8988T (cell line): ENCODE results near the gene CDCA7L.

Experiments
- DNase-seq: peaks from one replicate; pipeline ENCODE4 v3.0.0; 2011

CDCA7L gene

GRCh38 chr7:21945454-21946221 lies at the start of gene CDCA7L:
TSS of gene CDCA7L (minus strand) at chr7:21945899. CDS start at chr7:21945804, 95 bp downstream.
- DNase-seq = peak; percentile 70

- DNase-seq = no peak
These were observed 40.4 kb upstream of the CDCA7L start for GRCh38 chr7:21986096-21986495.

GRCh38 chr7:21984042-21984441 lies 38.3 kb upstream of the CDCA7L start:
- DNase-seq = no peak

GRCh38 chr7:21983056-21983455 lies 37.4 kb upstream of the CDCA7L start:
- no peak for DNase-seq

GRCh38 chr7:21981524-21981923 lies 35.8 kb upstream of the CDCA7L start:
- DNase-seq = no peak

GRCh38 chr7:21980926-21981500 lies 35.3 kb upstream of the CDCA7L start:
- no peak for DNase-seq

GRCh38 chr7:21972397-21972784 lies 26.7 kb upstream of the CDCA7L start:
- DNase-seq = no peak

- DNase-seq = no peak
These were observed 26.2 kb upstream of the CDCA7L start for GRCh38 chr7:21971780-21972396.

GRCh38 chr7:21969822-21970221 lies 24.1 kb upstream of the CDCA7L start:
- DNase-seq = no peak

- no peak for DNase-seq
These were observed 21.9 kb upstream of the CDCA7L start for GRCh38 chr7:21967598-21968003.

GRCh38 chr7:21966271-21966670 lies 20.6 kb upstream of the CDCA7L start:
- DNase-seq = no peak

- DNase-seq = no peak
These were observed 19.6 kb upstream of the CDCA7L start for GRCh38 chr7:21965291-21965690.

GRCh38 chr7:21962677-21963076 lies 17.0 kb upstream of the CDCA7L start:
- no peak for DNase-seq

- no peak for DNase-seq
These were observed 15.2 kb upstream of the CDCA7L start for GRCh38 chr7:21960922-21961321.

- no peak for DNase-seq
These were observed 13.7 kb upstream of the CDCA7L start for GRCh38 chr7:21959387-21959776.

- no peak for DNase-seq
These were observed 8.1 kb upstream of the CDCA7L start for GRCh38 chr7:21953781-21954180.

GRCh38 chr7:21948887-21949540 lies 3.3 kb upstream of the CDCA7L start:
- DNase-seq = no peak

GRCh38 chr7:21948364-21948763 lies 2.7 kb upstream of the CDCA7L start:
- DNase-seq = no peak

- no peak for DNase-seq
These were observed 2.2 kb upstream of the CDCA7L start for GRCh38 chr7:21947946-21948345.

- DNase-seq = no peak
These were observed 1.4 kb upstream of the CDCA7L start for GRCh38 chr7:21947056-21947455.

- no peak for DNase-seq
These were observed 567 bp upstream of the CDCA7L start for GRCh38 chr7:21946222-21946709.

GRCh38 chr7:21944616-21945453 lies 864 bp downstream of the CDCA7L start:
- no peak for DNase-seq

- no peak for DNase-seq
These were observed 2.3 kb downstream of the CDCA7L start for GRCh38 chr7:21943436-21943835.
